DND-41 (cell line): ENCODE results near the gene PRPSAP1.

Experiments
- ATAC-seq: fragments of 200-7000 bp; cut with Tn5 transposase; 3 replicates; pipeline ENCODE4 v1.9.1; 2021; ENCODE audit warnings: low read depth; ENCODE audit not compliant: insufficient read depth
- DNase-seq: peaks from one replicate; pipeline ENCODE4 v3.0.0-alpha.2; 2020
- H2AFZ ChIP-seq: 2 replicates; pipeline ENCODE4 v1.6.0; 2012; ENCODE audit warnings: low read depth, low read length
- H3K27ac ChIP-seq: 2 replicates; pipeline ENCODE4 v1.5.1; 2012; ENCODE audit warnings: low read length, inconsistent platforms
- H3K27me3 ChIP-seq: fragments of 200-600 bp; sonication (generic); 2 replicates; pipeline ENCODE4 v1.6.0; 2012; ENCODE audit warnings: low read length, mild to moderate bottlenecking, inconsistent platforms; ENCODE audit not compliant: insufficient read depth, poor library complexity
- H3K36me3 ChIP-seq: 2 replicates; pipeline ENCODE4 v1.5.1; 2012; ENCODE audit warnings: low read length, inconsistent platforms; ENCODE audit not compliant: insufficient read depth
- H3K4me1 ChIP-seq: 2 replicates; pipeline ENCODE4 v1.5.1; 2012; ENCODE audit warnings: mild to moderate bottlenecking, low read length; ENCODE audit not compliant: insufficient read depth
- H3K4me2 ChIP-seq: 2 replicates; pipeline ENCODE4 v1.6.0; 2012; ENCODE audit warnings: mild to moderate bottlenecking, moderate library complexity, low read length, inconsistent platforms; ENCODE audit not compliant: insufficient read depth
- H3K4me3 ChIP-seq, 2 experiments: fragments of 200-600 bp in 1 of 2; shearing (Covaris generic) in 1 of 2; 2 replicates each; pipeline ENCODE4 v1.5.1; 2012 to 2016; ENCODE audit warnings: inconsistent platforms in 2 of 2, low read length in 2 of 2, mild to moderate bottlenecking in 2 of 2, low read depth in 1 of 2, moderate library complexity in 1 of 2
- H3K79me2 ChIP-seq: 2 replicates; pipeline ENCODE4 v1.6.0; 2012; ENCODE audit warnings: low read length, inconsistent platforms; ENCODE audit not compliant: insufficient read depth
- H3K9ac ChIP-seq: 2 replicates; pipeline ENCODE4 v1.6.0; 2012; ENCODE audit warnings: low read depth, mild to moderate bottlenecking, inconsistent platforms, low read length, moderate library complexity
- H3K9me3 ChIP-seq: 2 replicates; pipeline ENCODE4 v1.5.1; 2012; ENCODE audit warnings: low read length, moderate library complexity, mild to moderate bottlenecking, inconsistent platforms; ENCODE audit not compliant: insufficient read depth, severe bottlenecking
- H4K20me1 ChIP-seq: 2 replicates; pipeline ENCODE4 v1.6.0; 2012; ENCODE audit warnings: low read length; ENCODE audit not compliant: insufficient read depth
- EZH2 ChIP-seq: IDR thresholded peaks from 3 replicates; pipeline ENCODE4 v1.6.1; 2012; ENCODE audit warnings: borderline replicate concordance, low read depth, mild to moderate bottlenecking, moderate library complexity, low read length, inconsistent platforms; ENCODE audit not compliant: severe bottlenecking
- TF ChIP-seq, protein P1 (sequence below): IDR thresholded peaks from 2 replicates; pipeline ENCODE4 v1.5.1; 2012; ENCODE audit warnings: borderline replicate concordance, low read length, moderate library complexity, mild to moderate bottlenecking; ENCODE audit not compliant: poor library complexity, severe bottlenecking; ENCODE audit errors: extremely low read depth

PRPSAP1 gene

DNA sequence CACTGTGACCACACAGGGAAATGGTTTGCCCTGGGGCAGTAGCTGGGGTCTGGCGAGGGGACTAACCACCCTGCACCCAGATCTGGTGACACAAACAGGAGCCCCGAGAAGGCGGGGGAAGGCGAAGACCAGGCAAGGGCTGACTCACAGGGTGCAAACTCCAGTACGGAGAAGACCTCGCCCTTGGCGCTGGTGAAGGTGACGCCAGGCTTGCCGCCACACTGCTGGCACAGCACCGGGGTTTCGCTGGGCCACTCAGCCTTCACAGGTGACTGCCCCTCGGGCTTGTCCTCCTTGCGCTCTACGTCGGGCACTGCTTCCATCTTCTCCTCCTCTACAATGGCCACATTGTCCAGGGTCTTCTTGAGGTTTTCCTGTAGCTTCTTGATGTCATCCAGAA, 42.3 kb upstream of the PRPSAP1 start:
- H2AFZ ChIP-seq = no peak overlapping the region
- H3K4me1 ChIP-seq = no peaks in the 10 kb centered on the region
- H3K79me2 ChIP-seq = no peaks in the 10 kb centered on the region
- no peak for DNase-seq
- no peaks in the 10 kb centered on the region for H3K27me3 ChIP-seq
- no peak for ATAC-seq
- H3K27ac ChIP-seq = no peak overlapping the region
- no peak overlapping the region for H3K9ac ChIP-seq
- TF ChIP-seq, protein P1, sequence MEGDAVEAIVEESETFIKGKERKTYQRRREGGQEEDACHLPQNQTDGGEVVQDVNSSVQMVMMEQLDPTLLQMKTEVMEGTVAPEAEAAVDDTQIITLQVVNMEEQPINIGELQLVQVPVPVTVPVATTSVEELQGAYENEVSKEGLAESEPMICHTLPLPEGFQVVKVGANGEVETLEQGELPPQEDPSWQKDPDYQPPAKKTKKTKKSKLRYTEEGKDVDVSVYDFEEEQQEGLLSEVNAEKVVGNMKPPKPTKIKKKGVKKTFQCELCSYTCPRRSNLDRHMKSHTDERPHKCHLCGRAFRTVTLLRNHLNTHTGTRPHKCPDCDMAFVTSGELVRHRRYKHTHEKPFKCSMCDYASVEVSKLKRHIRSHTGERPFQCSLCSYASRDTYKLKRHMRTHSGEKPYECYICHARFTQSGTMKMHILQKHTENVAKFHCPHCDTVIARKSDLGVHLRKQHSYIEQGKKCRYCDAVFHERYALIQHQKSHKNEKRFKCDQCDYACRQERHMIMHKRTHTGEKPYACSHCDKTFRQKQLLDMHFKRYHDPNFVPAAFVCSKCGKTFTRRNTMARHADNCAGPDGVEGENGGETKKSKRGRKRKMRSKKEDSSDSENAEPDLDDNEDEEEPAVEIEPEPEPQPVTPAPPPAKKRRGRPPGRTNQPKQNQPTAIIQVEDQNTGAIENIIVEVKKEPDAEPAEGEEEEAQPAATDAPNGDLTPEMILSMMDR = no peak
- H4K20me1 ChIP-seq = peaks cover 14% of the 10 kb centered on the region
- peaks cover 78% of the 10 kb centered on the region for H3K36me3 ChIP-seq
- no peak overlapping the region for H3K4me3 ChIP-seq
- no peaks in the 10 kb centered on the region for H3K9me3 ChIP-seq
- H3K4me2 ChIP-seq = no peak overlapping the region

DNA sequence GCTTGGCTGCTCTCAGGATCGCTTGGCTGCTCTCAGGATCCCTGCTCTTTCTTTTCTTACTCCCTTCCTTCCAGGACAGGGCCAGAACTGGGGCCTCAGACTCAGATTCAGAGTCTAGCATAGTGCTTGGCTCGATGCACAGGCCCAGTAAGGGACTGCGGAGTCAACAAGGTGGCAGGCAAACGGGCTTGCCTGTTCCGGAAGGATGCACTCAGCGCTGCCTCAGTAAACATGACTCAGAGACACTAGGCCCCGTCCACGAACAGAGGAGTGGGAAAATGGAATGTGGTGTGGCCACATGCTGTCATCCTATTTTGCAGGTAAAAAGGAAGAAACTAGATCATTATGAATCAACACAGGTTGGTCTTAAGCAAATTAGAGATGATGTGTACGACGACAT, 40.5 kb upstream of the PRPSAP1 start:
- no peaks in the 10 kb centered on the region for H3K27me3 ChIP-seq
- TF ChIP-seq, protein P1 = no peak
- no peak for TF ChIP-seq EZH2
- H2AFZ ChIP-seq = no peak overlapping the region
- no peak overlapping the region for H3K4me3 ChIP-seq
- DNase-seq (no peak), ATAC-seq (no peak)
- H4K20me1 ChIP-seq = peaks cover 14% of the 10 kb centered on the region
- no peak overlapping the region for H3K27ac ChIP-seq
- no peak overlapping the region for H3K9ac ChIP-seq
- no peaks in the 10 kb centered on the region for H3K9me3 ChIP-seq
- H3K4me2 ChIP-seq = no peak overlapping the region
- H3K4me1 ChIP-seq = no peaks in the 10 kb centered on the region
- no peaks in the 10 kb centered on the region for H3K79me2 ChIP-seq
- H3K36me3 ChIP-seq = peaks cover 71% of the 10 kb centered on the region

DNA sequence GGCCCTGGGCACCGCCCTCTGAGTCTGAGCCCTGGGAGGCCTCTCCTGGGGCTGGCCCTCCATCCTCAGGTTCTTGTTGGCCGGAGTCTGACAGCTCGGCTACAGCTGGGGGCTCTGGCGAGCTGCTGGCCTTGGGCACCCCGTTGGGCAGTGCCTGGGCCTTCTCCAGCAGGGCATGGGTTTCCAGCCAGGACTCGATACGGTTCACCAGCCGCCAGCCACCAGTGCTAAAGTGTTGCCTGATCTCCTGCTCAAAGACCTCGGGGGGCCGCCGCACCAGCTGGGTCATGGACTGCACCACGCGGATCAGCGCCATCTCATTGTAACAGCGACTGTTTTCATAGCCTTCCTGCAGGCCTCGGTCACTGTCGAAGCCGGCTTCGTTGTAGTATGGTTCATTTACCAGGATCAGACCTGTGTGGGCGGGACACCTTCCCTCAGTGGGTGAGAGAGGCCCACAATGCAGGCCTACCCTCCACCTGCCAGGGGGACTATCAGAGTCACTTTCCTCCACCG, 37.5 kb upstream of the PRPSAP1 start:
- no peaks in the 10 kb centered on the region for H3K9me3 ChIP-seq
- H2AFZ ChIP-seq = no peak overlapping the region
- no peak overlapping the region for H3K27ac ChIP-seq
- no peaks in the 10 kb centered on the region for H3K4me1 ChIP-seq
- ATAC-seq = no peak
- peaks cover 41% of the 10 kb centered on the region for H3K36me3 ChIP-seq
- no peak for DNase-seq
- H3K4me2 ChIP-seq = no peak overlapping the region
- no peaks in the 10 kb centered on the region for H3K79me2 ChIP-seq
- H4K20me1 ChIP-seq = no peaks in the 10 kb centered on the region; the same call in 1 of the 2 replicates
- H3K9ac ChIP-seq = no peak overlapping the region
- TF ChIP-seq EZH2 = no peak
- TF ChIP-seq, protein P1 = no peak
- no peaks in the 10 kb centered on the region for H3K27me3 ChIP-seq
- H3K4me3 ChIP-seq = no peak overlapping the region

DNA sequence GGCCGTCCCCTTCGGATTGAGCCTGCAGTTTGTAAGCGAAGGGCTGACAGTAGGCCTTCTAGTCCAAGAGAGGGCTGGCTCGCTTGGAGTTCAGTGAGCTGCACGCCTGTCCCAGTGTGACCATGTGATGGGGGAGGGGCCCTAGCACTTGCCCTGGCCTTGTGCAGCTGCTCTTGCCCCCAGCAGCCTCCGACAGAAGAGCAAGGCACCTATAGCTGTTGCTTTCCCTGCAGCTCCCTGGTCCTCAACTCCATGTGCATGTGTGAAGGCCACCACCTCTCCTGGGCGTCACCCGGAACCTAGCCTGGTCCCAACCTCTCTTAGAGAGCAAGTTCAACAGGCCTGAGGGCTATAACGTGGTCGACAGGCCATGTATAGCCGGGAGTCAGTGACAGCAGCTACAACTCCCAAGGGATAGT, 36.3 kb upstream of the PRPSAP1 start:
- DNase-seq (no peak), ATAC-seq (no peak)
- H3K27ac ChIP-seq = no peak overlapping the region
- no peaks in the 10 kb centered on the region for H3K9me3 ChIP-seq
- H3K27me3 ChIP-seq = no peaks in the 10 kb centered on the region
- H3K4me2 ChIP-seq = no peak overlapping the region
- no peaks in the 10 kb centered on the region for H3K79me2 ChIP-seq
- TF ChIP-seq, protein P1 = no peak
- TF ChIP-seq EZH2 = no peak
- no peak overlapping the region for H3K4me3 ChIP-seq
- no peak overlapping the region for H3K9ac ChIP-seq
- peaks cover 2% of the 10 kb centered on the region for H3K4me1 ChIP-seq
- peaks cover 32% of the 10 kb centered on the region for H3K36me3 ChIP-seq
- H4K20me1 ChIP-seq = no peaks in the 10 kb centered on the region
- no peak overlapping the region for H2AFZ ChIP-seq
